NK-92 treated with Interleukin-12 subunit alpha and Interleukin-12 subunit beta, amount 100 ng/mL, for 24 hours (cell line): ENCODE measurements around the gene GABRR2.
"Not testable (repeated sequence)": the region's sequence is repeated elsewhere in the genome, so short reads cannot be mapped to it uniquely, and the experiment has no call there.

ENCODE experiments used
- DNase-seq: peaks from one replicate; lab custom pipeline; 2025; lab: John Stamatoyannopoulos, UW

GABRR2 gene

GRCh38 chr6:89257781-89258180, 57.3 kb downstream of the GABRR2 start:
- DNase-seq = no peak

GRCh38 chr6:89257346-89257745, 57.8 kb downstream of the GABRR2 start:
- no peak for DNase-seq

- DNase-seq = no peak
Measured at GRCh38 chr6:89255417-89255816, 59.7 kb downstream of the GABRR2 start.

GRCh38 chr6:89254569-89254968, 60.5 kb downstream of the GABRR2 start:
- no peak for DNase-seq

- DNase-seq = no peak
Measured at GRCh38 chr6:89252907-89253306, 62.2 kb downstream of the GABRR2 start.

- no peak for DNase-seq
Measured at GRCh38 chr6:89251976-89252375, 63.1 kb downstream of the GABRR2 start.

GRCh38 chr6:89251170-89251569, 63.9 kb downstream of the GABRR2 start:
- no peak for DNase-seq

GRCh38 chr6:89250239-89250638, 64.9 kb downstream of the GABRR2 start:
- DNase-seq = no peak

GRCh38 chr6:89244241-89244985, 70.7 kb downstream of the GABRR2 start:
- DNase-seq = no peak

- DNase-seq = no peak
Measured at GRCh38 chr6:89243331-89243629, 71.8 kb downstream of the GABRR2 start.

- DNase-seq = no peak
Measured at GRCh38 chr6:89242574-89243330, 72.3 kb downstream of the GABRR2 start.

- DNase-seq = no peak
Measured at GRCh38 chr6:89239338-89239737, 75.8 kb downstream of the GABRR2 start.

- no peak for DNase-seq
Measured at GRCh38 chr6:89237158-89237557, 77.9 kb downstream of the GABRR2 start.

GRCh38 chr6:89233605-89234004, 81.5 kb downstream of the GABRR2 start:
- DNase-seq = not testable (repeated sequence)

- no peak for DNase-seq
Measured at GRCh38 chr6:89222712-89223039, 92.4 kb downstream of the GABRR2 start.

- no peak for DNase-seq
Measured at GRCh38 chr6:89221971-89222711, 93.0 kb downstream of the GABRR2 start.

- no peak for DNase-seq
Measured at GRCh38 chr6:89221129-89221528, 94.0 kb downstream of the GABRR2 start.

GRCh38 chr6:89217299-89217910, 97.7 kb downstream of the GABRR2 start, which contains the start of gene GABRR1:
Gene GABRR1 (minus strand): TSS chr6:89217358. CDS start chr6:89217322, 36 bp downstream.
- no peak for DNase-seq

GRCh38 chr6:89216411-89216810, 98.7 kb downstream of the GABRR2 start:
- DNase-seq = peak; percentile 5

GRCh38 chr6:89215391-89215790, 99.7 kb downstream of the GABRR2 start:
- DNase-seq = no peak

GRCh38 chr6:89214197-89214596, 100.9 kb downstream of the GABRR2 start:
- DNase-seq = no peak

- no peak for DNase-seq
Measured at GRCh38 chr6:89212472-89212871, 102.6 kb downstream of the GABRR2 start.

GRCh38 chr6:89209457-89209856, 105.6 kb downstream of the GABRR2 start:
- DNase-seq = no peak
